ENCODE measurements around the gene ZNF792. TPM values are rescaled to one million over a fixed set of nuclear protein-coding genes. Genes with fewer than 3 reads are reported as not detected.

Gene ZNF792
- polyA plus RNA-seq, 1 of the 3 experiments (the other 2 are of a cell fraction), result 1.5 TPM

- TF ChIP-seq USF2 (IDR thresholded peaks at IDR 0.05; ENCODE audit: borderline replicate concordance, low read depth, low read length), result no peak
- TF ChIP-seq JUND (IDR thresholded peaks at IDR 0.05), result no peak
Observed at GRCh38 chr19:34932494-34932893, 31.5 kb downstream of the ZNF792 start (continued).

- H4K20me1 ChIP-seq (ENCODE audit: insufficient read depth), result no peaks in the 10 kb centered on the region
- no peaks in the 10 kb centered on the region for H3K27me3 ChIP-seq (ENCODE audit: insufficient read depth)
- 1% methylated on average over 45 of the region's 53 CpGs for WGBS (ENCODE audit: low lambda C conversion rate)
- H3K9ac ChIP-seq, result peak within 1 kb of the TSS; percentile 64
- H3K27ac ChIP-seq (ENCODE audit: low read depth in 2 of 2, low read length in 1 of 2), result peak within 1 kb of the TSS; percentile 54 to 90
- peak; percentile 97 for DNase-seq
- H3K36me3 ChIP-seq (replicated peaks in 1 of 2; ENCODE audit: control insufficient read depth in 1 of 2, insufficient read depth in 2 of 2, low read length in 1 of 2), result peaks cover 0 to 9% of the 10 kb centered on the region in 2 experiments
- peaks cover 7% of the 10 kb centered on the region for H3F3A ChIP-seq (replicated peaks; ENCODE audit: insufficient read depth)
- no peaks in the 10 kb centered on the region for H3K9me3 ChIP-seq
- POLR2A ChIA-PET, result interaction anchor here (0.6 to 1.5 kb wide), 7 partner anchors 10 to 250 kb away, joined by 3 to 8 read pairs (median 3); partner anchors contain the start of genes SCGB2B2, ZNF181, ZNF302 and ZNF599
- peak within 1 kb of the TSS; percentile 84 for H3K4me2 ChIP-seq
- peak within 1 kb of the TSS; percentile 77 to 79 for H3K4me3 ChIP-seq (ENCODE audit: low read depth in 2 of 2, low read length in 1 of 2)
- peaks cover 0 to 2% of the 10 kb centered on the region in 2 experiments; a peak in 2 of 4 replicates for H3K4me1 ChIP-seq (ENCODE audit: control insufficient read depth in 1 of 2, insufficient read depth in 2 of 2, low read depth in 1 of 2, low read length in 1 of 2)
- no peaks in the 10 kb centered on the region for H3K79me2 ChIP-seq (ENCODE audit: insufficient read depth)
- CTCF ChIA-PET, result interaction anchor here (0.7 to 1.3 kb wide), 6 partner anchors 12 to 231 kb away, joined by 3 to 4 read pairs (median 3); partner anchors contain the start of gene GRAMD1A
- H3K9me2 ChIP-seq, result no peaks in the 10 kb centered on the region
- H2AFZ ChIP-seq (ENCODE audit: low read depth), result peak within 1 kb of the TSS; percentile 97
- no peak for TF ChIP-seq MEF2A (IDR thresholded peaks at IDR 0.05; ENCODE audit: borderline replicate concordance, low read depth)
- no peak for TF ChIP-seq IRF3 (IDR thresholded peaks at IDR 0.05; ENCODE audit: low read depth, low read length)
- no peak for TF ChIP-seq ELF1 (IDR thresholded peaks at IDR 0.05)
- no peak for TF ChIP-seq SMC3 (IDR thresholded peaks at IDR 0.05; ENCODE audit: low read depth, low read length)
- 0 out of 2 replicates have a peak, but pooled peaks have one; percentile 0 for TF ChIP-seq RAD21 (IDR thresholded peaks at IDR 0.05; ENCODE audit: low read length)
- peak; percentile 93 for TF ChIP-seq NRF1 (IDR thresholded peaks at IDR 0.05; ENCODE audit: low read depth, low read length)
- no peak for TF ChIP-seq ZBTB33 (IDR thresholded peaks at IDR 0.05; ENCODE audit: borderline replicate concordance, low read depth)
- no peak for TF ChIP-seq USF1 (IDR thresholded peaks at IDR 0.05; ENCODE audit: borderline replicate concordance, low read depth)
- peak; percentile 60; the same call in 1 of the 2 replicates for TF ChIP-seq RFX5 (IDR thresholded peaks at IDR 0.05; ENCODE audit: low read length)
- TF ChIP-seq TAF1 (IDR thresholded peaks at IDR 0.05; ENCODE audit: borderline replicate concordance, low read depth, low read length), result peak; percentile 72; the same call in 1 of the 2 replicates
- TF ChIP-seq POLR2AphosphoS5 (IDR thresholded peaks at IDR 0.05; ENCODE audit: low read depth, low read length), result peak; percentile 79; the same call in 1 of the 2 replicates
- no peak for TF ChIP-seq NFIC (IDR thresholded peaks at IDR 0.05; ENCODE audit: borderline replicate concordance)
- TF ChIP-seq EZH2phosphoT487 (IDR thresholded peaks at IDR 0.05; ENCODE audit: borderline replicate concordance, low read depth), result no peak
- TF ChIP-seq FOXM1 (IDR thresholded peaks at IDR 0.05; ENCODE audit: low read depth), result no peak
- no peak for TF ChIP-seq REST (IDR thresholded peaks at IDR 0.05; ENCODE audit: low read depth, low read length)
- no peak for TF ChIP-seq PBX3 (IDR thresholded peaks at IDR 0.05)
- no peak for TF ChIP-seq EP300 (IDR thresholded peaks at IDR 0.05; ENCODE audit: borderline replicate concordance in 1 of 2, low read depth in 1 of 2, low read length in 1 of 2)
- TF ChIP-seq RXRA (IDR thresholded peaks at IDR 0.05; ENCODE audit: borderline replicate concordance, low read depth), result no peak
- no peak for TF ChIP-seq GATA2 (CRISPR knock-in tag; IDR thresholded peaks at IDR 0.05)
Observed at GRCh38 chr19:34926685-34927375, 37.2 kb downstream of the ZNF792 start, which contains the start of gene ZNF30. ZNF30 (plus strand) TSS chr19:34926903; CDS start chr19:34929948, 3,045 bp downstream.

All from SK-N-SH (cell line).